Bone marrow (tissue), 2 donors: ENCODE measurements around the gene SLC25A48.
"Not testable (repeated sequence)": the region's sequence is repeated elsewhere in the genome, so short reads cannot be mapped to it uniquely, and the experiment has no call there.

Experiments
- DNase-seq, 2 donors: peaks; one replicate each; lab custom pipeline; 2025; lab: John Stamatoyannopoulos, UW

Gene SLC25A48

GRCh38 chr5:135857630-135858311 is 23.3 kb downstream of the SLC25A48 start:
- no peak for DNase-seq

GRCh38 chr5:135859186-135859585 is 24.7 kb downstream of the SLC25A48 start:
- not testable (repeated sequence) for DNase-seq

- no peak for DNase-seq
These were observed 25.2 kb downstream of the SLC25A48 start for GRCh38 chr5:135859641-135860040.

- no peak for DNase-seq
These were observed 27.2 kb downstream of the SLC25A48 start for GRCh38 chr5:135861641-135862040.

GRCh38 chr5:135862086-135862485 is 27.6 kb downstream of the SLC25A48 start:
- DNase-seq, result no peak

- DNase-seq, result no peak
These were observed 28.3 kb downstream of the SLC25A48 start for GRCh38 chr5:135862744-135863143.

GRCh38 chr5:135864503-135865435 is 30.3 kb downstream of the SLC25A48 start:
- no peak for DNase-seq

GRCh38 chr5:135866016-135866415 is 31.6 kb downstream of the SLC25A48 start:
- DNase-seq, result no peak

- no peak for DNase-seq
These were observed 33.1 kb downstream of the SLC25A48 start for GRCh38 chr5:135867599-135867998.

- no peak for DNase-seq
These were observed 34.2 kb downstream of the SLC25A48 start for GRCh38 chr5:135868681-135869080.

GRCh38 chr5:135869276-135869675 is 34.8 kb downstream of the SLC25A48 start:
- no peak for DNase-seq

GRCh38 chr5:135869935-135870334 is 35.5 kb downstream of the SLC25A48 start:
- no peak for DNase-seq

- DNase-seq, result no peak
These were observed 36.9 kb downstream of the SLC25A48 start for GRCh38 chr5:135871268-135871915.

GRCh38 chr5:135873831-135874230 is 39.4 kb downstream of the SLC25A48 start:
- DNase-seq, result no peak

GRCh38 chr5:135874461-135874860 is 40.0 kb downstream of the SLC25A48 start:
- DNase-seq, result no peak

- no peak for DNase-seq
These were observed 41.1 kb downstream of the SLC25A48 start for GRCh38 chr5:135875567-135875966.

GRCh38 chr5:135876146-135876545 is 41.7 kb downstream of the SLC25A48 start:
- no peak for DNase-seq

GRCh38 chr5:135877570-135878155 is 43.2 kb downstream of the SLC25A48 start:
- no peak for DNase-seq

- DNase-seq, result no peak
These were observed 43.7 kb downstream of the SLC25A48 start for GRCh38 chr5:135878156-135878620.

GRCh38 chr5:135879591-135879990 is 45.1 kb downstream of the SLC25A48 start:
- DNase-seq, result no peak

- DNase-seq, result no peak
These were observed 45.8 kb downstream of the SLC25A48 start for GRCh38 chr5:135880278-135880677.

- DNase-seq, result no peak
These were observed 46.3 kb downstream of the SLC25A48 start for GRCh38 chr5:135880801-135881200.
